Renal pelvis (tissue), 4 donors: ENCODE results near the gene SPATA2. TPM values are rescaled to one million over a fixed set of nuclear protein-coding genes. Genes with fewer than 3 reads are reported as not detected.
"Not testable (repeated sequence)": the region's sequence is repeated elsewhere in the genome, so short reads cannot be mapped to it uniquely, and the experiment has no call there.

Experiments
- DNase-seq: peaks from one replicate; pipeline ENCODE4 v3.0.0-alpha.2; 2013
- polyA plus RNA-seq, 3 donors: library from polyadenylated mRNA; unstranded; fragments of 120-200 nt; gene quantifications; one replicate each; pipeline ENCODE4 v1.2.1, GENCODE V29; 2013; ENCODE audit not compliant: insufficient read length in 3 of 3

The SPATA2 gene
- polyA plus RNA-seq, 3 donors, result 9.6 to 10.8 (median 10.7) TPM

DNA sequence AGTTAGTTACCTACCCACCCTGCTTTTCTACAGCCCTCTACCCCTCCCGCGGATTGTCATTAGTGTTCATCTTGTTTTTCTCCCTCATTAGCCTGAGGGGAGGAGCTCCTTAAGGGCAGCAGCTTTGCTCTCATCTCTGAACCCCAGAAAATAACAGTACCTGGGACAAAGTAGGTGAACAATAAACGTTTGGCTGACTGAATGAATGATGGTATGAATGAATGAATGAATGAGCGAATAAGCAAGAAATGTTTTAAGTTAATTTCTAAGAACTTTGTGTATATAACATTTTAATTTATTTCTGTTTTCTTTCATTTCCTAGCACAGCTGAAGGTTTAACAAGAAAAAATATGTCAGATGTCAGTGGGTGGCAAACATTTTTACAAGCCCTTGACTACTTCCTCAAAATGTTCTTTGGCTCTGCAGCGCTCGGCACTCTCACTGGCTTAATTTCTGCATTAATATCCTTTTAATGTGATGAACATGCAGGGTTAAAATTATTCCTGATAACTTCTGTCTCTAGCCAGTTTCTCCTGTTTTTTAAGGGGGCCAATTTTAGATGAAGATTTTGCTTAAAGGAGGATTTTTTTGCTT, 52.6 kb downstream of the SPATA2 start:
- DNase-seq, result no peak

DNA sequence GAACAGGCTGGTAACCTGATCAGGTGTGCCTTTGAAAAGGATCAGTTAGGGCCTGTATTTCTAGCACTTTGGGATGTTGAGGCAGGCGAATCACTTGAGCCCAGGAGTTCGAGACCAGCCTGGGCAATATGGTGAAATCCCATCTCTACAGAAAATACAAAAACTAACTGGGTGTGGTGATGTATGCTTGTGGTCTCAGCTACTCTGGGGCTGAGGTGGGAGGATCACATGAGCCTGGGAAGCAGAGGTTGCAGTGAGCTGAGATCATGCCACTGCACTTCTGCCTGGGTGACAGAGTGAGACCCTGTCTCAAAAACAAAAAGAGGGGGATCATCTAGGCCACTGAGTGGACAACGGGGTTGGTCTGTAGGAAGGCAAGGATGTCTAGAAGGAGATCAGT, 54.1 kb downstream of the SPATA2 start:
- DNase-seq, result not testable (repeated sequence)

- no peak for DNase-seq
These were observed 55.5 kb downstream of the SPATA2 start for GRCh38 chr20:49859807-49860206.

- no peak for DNase-seq
These were observed 56.3 kb downstream of the SPATA2 start for GRCh38 chr20:49859011-49859410.

- DNase-seq, result no peak
These were observed 57.2 kb downstream of the SPATA2 start for GRCh38 chr20:49858076-49858585.

GRCh38 chr20:49856904-49857303, 58.4 kb downstream of the SPATA2 start:
- no peak for DNase-seq

- no peak for DNase-seq
These were observed 61.0 kb downstream of the SPATA2 start for GRCh38 chr20:49854190-49854875.

DNA sequence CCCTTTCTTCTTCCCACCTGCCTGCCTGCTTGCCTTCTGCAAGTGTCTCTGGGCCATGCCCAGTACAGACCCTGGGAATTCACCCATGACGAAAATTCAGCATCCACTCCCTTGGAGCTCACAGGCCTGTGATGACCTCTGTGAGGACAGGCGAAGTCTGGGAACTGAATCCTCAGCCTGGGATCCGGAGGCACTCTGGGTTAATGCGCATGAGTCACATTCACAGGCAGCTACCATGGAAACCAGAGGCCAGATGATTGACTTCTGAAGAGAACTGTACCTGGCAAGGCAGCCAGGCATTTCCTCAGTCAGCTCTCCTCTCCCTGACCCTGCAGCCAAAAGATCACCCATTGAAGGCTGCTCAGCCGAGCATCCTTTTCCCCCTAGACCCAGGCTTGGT, 61.7 kb downstream of the SPATA2 start:
- DNase-seq, result peak; percentile 71

Other genes with a start within 250 kb of the SPATA2 start
- gene B4GALT5, start 201.7 kb downstream of the SPATA2 start, polyA plus RNA-seq, result 10 to 100 TPM; 46.5 to 51.9 (median 48.3) TPM
- gene SLC9A8, start 102.7 kb downstream of the SPATA2 start, polyA plus RNA-seq, result 10 to 100 TPM in 2 of 3 donors, 1 to 10 TPM in 1; 9.3 to 12.8 (median 11.4) TPM
- 10 to 100 TPM; 64.7 to 82.7 (median 80.5) TPM for gene RNF114, start 20.9 kb upstream of the SPATA2 start, polyA plus RNA-seq
- 10 to 100 TPM; 12.8 to 16.6 (median 15.3) TPM for gene SNAI1, start 67.5 kb upstream of the SPATA2 start, polyA plus RNA-seq
- 100 to 1,000 TPM; 145 to 165 (median 150) TPM for gene UBE2V1, start 197.6 kb upstream of the SPATA2 start, polyA plus RNA-seq
- gene PEDS1, start 238.2 kb upstream of the SPATA2 start, polyA plus RNA-seq, result 10 to 100 TPM; 25.5 to 29.8 (median 28.0) TPM